GM12891 (cell line): ENCODE data around the gene CAP2.

Source experiments
- POLR2A ChIP-seq: IDR thresholded peaks from 2 replicates; pipeline ENCODE4 v1.6.1; 2011; ENCODE audit warnings: low read depth, low read length, control low read depth
- POLR2AphosphoS5 ChIP-seq: IDR thresholded peaks from 2 replicates; pipeline ENCODE4 v1.6.1; 2011; ENCODE audit warnings: low read depth, low read length, control low read depth
- TAF1 ChIP-seq: IDR thresholded peaks from 2 replicates; pipeline ENCODE4 v1.6.1; 2011; ENCODE audit warnings: low read depth, low read length, control low read depth

DNA sequence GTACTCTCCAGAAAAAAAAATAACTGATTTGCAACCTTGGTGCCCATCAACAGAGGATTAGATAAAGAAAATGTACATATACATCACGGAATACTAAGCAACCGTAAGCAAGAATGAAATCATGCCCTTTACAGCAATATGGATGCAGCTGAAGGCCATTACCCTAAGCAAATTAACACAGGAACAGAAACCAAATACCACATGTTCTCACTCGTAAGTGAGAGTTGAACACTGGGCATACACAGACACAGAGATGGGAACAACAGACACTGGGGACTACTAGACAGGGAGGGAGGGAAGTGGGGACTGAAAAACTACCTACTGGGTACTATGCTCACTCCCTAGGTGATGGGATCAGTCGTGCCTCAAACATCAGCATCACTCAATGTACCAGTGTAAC lies 32.8 kb upstream of the CAP2 start:
- TF ChIP-seq TAF1 (no peak), POLR2A (no peak), POLR2AphosphoS5 (no peak)
